ENCODE data around the gene CDYL2.

- no peak for TF ChIP-seq CTCF (IDR thresholded peaks at IDR 0.05)
- TF ChIP-seq EZH2 (IDR thresholded peaks at IDR 0.05), result no peak
- no peak for TF ChIP-seq EZH2phosphoT487 (IDR thresholded peaks at IDR 0.05)
These were observed 192.5 kb downstream of the CDYL2 start for GRCh38 chr16:80611930-80612327.
